Measurements from ENCODE around the gene ZNF571. TPM values are rescaled to one million over a fixed set of nuclear protein-coding genes. Genes with fewer than 3 reads are reported as not detected.

Gene ZNF571
- total and polyA plus RNA-seq, 12 donors: 1.2 to 5.1 (median 3.2) TPM

DNA sequence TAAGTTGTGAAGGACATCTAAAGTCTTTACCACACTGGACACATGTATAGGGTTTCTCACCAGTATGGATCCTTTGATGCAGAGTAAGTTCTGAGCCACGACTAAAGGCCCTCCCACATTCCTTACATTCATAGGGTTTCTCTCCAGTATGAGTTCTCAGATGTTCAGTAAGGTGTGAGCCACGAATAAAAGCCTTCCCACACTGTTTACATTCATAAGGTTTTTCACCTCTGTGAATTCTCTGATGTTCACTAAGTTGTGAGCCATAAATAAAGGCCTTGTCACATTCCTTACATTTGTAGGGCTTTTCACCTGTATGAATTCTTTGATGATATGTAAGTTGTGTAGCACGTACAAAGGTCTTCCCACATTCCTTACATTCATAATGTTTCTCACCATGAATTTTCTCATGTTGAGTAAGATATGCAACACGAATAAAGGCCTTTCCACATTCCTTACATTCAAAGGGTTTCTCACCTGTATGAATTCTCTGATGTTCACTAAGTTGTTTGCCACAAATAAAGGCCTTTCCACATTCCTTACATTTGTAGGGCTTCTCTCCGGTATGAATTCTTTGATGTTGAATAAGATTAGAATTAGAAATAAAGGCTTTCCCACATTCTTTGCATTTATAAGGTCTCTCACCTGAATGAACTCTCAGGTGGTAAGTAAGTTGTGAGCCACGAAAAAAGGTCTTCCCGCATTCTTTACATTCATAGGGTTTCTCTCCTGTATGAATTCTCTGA, 29.8 kb downstream of the ZNF571 start:
- Histone ChIP-seq H3K27me3 (no peaks in the 10 kb centered on the region), H3K4me3 (no peak overlapping the region), H3K4me1 (no peaks in the 10 kb centered on the region), H3K9me3 (peaks cover 0 to 100% (median 3%) of the 10 kb centered on the region in 11 donors), H3K27ac (no peak overlapping the region), H3K36me3 (peaks cover 0 to 100% (median 19%) of the 10 kb centered on the region in 9 donors)
- TF ChIP-seq, protein P1, sequence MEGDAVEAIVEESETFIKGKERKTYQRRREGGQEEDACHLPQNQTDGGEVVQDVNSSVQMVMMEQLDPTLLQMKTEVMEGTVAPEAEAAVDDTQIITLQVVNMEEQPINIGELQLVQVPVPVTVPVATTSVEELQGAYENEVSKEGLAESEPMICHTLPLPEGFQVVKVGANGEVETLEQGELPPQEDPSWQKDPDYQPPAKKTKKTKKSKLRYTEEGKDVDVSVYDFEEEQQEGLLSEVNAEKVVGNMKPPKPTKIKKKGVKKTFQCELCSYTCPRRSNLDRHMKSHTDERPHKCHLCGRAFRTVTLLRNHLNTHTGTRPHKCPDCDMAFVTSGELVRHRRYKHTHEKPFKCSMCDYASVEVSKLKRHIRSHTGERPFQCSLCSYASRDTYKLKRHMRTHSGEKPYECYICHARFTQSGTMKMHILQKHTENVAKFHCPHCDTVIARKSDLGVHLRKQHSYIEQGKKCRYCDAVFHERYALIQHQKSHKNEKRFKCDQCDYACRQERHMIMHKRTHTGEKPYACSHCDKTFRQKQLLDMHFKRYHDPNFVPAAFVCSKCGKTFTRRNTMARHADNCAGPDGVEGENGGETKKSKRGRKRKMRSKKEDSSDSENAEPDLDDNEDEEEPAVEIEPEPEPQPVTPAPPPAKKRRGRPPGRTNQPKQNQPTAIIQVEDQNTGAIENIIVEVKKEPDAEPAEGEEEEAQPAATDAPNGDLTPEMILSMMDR (IDR thresholded peaks at IDR 0.05): no peak
- ATAC-seq (no peak), DNase-seq (no peak)
- intact Hi-C loops (cut with DNase I): loop anchor here in 1 of 10 donors (10.0 kb wide), 1 partner anchor 150 kb away; no protein-coding TSS in a partner anchor
- WGBS, 2 donors: 95 to 96% methylated on average over 7 of the region's 7 CpGs

GRCh38 chr19:37563518-37563917, 31.1 kb downstream of the ZNF571 start:
- Histone ChIP-seq H3K4me3 (no peak overlapping the region), H3K9me3 (peaks cover 0 to 100% (median 15%) of the 10 kb centered on the region in 11 donors), H3K36me3 (peaks cover 0 to 99% (median 19%) of the 10 kb centered on the region in 9 donors), H3K27ac (no peak overlapping the region), H3K4me1 (no peaks in the 10 kb centered on the region), H3K27me3 (no peaks in the 10 kb centered on the region)
- intact Hi-C loops (cut with DNase I): loop anchor here in 1 of 10 donors (10.0 kb wide), 1 partner anchor 149 kb away; no protein-coding TSS in a partner anchor
- ATAC-seq (no peak), DNase-seq (no peak)
- 94 to 95% methylated on average over 3 of the region's 3 CpGs for WGBS, 2 donors
- TF ChIP-seq, protein P1 (IDR thresholded peaks at IDR 0.05): no peak

- TF ChIP-seq, protein P1 (IDR thresholded peaks at IDR 0.05): peak in 7 of 9 donors; percentile 28 to 55 (median 41)
- no peaks in the 10 kb centered on the region for H3K27me3 ChIP-seq
- peak; percentile 47 to 64 for DNase-seq
- H3K4me1 ChIP-seq: no peaks in the 10 kb centered on the region
- H3K9me3 ChIP-seq: peaks cover 0 to 92% (median 0%) of the 10 kb centered on the region in 11 donors
- peaks cover 0 to 39% (median 0%) of the 10 kb centered on the region in 9 donors for H3K36me3 ChIP-seq
- WGBS, 2 donors: 1 to 2% methylated on average over 65 of the region's 65 CpGs
- peak; percentile 74 to 97 (median 93) for ATAC-seq
- H3K4me3 ChIP-seq: peak overlapping the region; percentile 33 to 78 (median 61)
- H3K27ac ChIP-seq: peak overlapping the region in 9 of 10 donors; percentile 39 to 82 (median 67)
- intact Hi-C loops (cut with DNase I): loop anchor here in 1 of 10 donors (5.0 kb wide), 1 partner anchor 579 kb away; no protein-coding TSS in a partner anchor
These were observed 43.2 kb downstream of the ZNF571 start for GRCh38 chr19:37551129-37551993.

- H3K27me3 ChIP-seq: no peaks in the 10 kb centered on the region
- intact Hi-C loops (cut with DNase I): no loop called here
- peaks cover 0 to 77% (median 10%) of the 10 kb centered on the region in 11 donors for H3K9me3 ChIP-seq
- no peak overlapping the region for H3K27ac ChIP-seq
- whole genome bisulfite sequencing, 2 donors: 96 to 97% methylated on average over 7 of the region's 7 CpGs
- H3K36me3 ChIP-seq: peaks cover 14 to 69% (median 51%) of the 10 kb centered on the region in 9 donors
- ATAC-seq (no peak), DNase-seq (no peak)
- no peaks in the 10 kb centered on the region for H3K4me1 ChIP-seq
- TF ChIP-seq, protein P1 (IDR thresholded peaks at IDR 0.05): no peak
- H3K4me3 ChIP-seq: no peak overlapping the region
These were observed 57.1 kb downstream of the ZNF571 start for GRCh38 chr19:37537391-37537947.

Data from heart right ventricle (tissue), 16 donors.